Measurements from ENCODE around the gene PTPRG.

Gene PTPRG

DNA sequence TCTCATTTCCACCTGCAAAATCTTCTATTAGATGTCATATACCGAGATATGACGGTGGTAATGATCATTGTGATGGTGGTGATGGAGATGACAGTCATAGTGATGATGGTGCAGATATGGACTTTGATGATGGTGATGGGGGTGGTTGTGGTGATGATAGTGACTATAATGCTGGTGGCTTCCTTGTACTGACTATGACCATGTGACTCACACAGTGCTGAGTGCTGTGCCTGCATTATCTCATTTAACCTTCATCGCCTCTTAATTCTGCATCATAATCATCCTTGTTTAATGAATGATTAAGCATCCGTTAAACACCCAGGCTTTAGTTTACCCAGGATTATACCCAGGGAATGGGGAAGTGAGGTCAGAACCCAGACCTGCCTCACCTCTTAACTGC is 480.3 kb downstream of the PTPRG start:
- DNase-seq, result no peak

DNA sequence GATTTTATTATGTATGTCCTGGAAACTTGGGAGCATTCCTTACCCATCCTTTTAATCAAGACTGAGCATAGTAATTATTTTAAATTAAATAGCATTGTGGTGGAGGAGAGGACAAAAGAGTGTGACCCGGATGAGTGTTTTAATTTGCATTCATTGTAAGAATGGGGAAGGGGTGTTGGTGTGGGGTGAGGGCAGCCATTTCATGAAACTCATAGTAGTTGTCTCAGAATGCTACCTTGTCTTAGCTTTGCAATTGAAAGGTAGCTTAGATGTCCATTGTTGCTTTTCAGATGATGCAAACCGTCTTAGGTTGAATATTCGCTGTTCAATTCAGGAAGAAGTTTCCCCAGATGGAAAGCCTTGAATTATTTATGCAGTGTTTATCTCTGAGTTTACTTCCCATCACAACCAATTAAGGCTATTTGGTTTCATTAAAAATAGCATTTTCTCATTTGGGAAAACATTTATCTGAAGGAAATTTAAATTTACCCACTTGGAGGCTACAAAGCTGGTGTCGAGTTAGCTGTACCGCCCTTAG is 483.6 kb downstream of the PTPRG start:
- no peak for DNase-seq

DNA sequence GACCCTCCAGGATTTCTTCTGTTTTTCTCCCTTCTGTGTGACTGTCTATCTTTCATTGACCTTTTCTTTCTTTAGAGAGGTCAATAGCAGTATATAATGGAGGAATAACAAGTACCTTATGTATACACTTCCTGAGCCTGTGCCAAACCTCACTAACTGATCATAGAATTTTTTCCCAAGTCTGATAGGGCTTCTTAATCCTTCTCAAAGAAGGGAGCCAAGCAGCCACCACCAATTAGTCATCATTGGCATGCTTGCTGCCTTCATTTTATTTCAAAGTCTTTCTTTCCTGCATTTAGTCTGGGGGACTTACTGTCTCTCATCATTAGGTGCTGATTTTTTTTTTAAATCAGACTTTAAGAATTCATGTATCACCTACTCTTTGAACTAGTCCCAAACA is 485.0 kb downstream of the PTPRG start:
- DNase-seq, result no peak

- DNase-seq, result no peak
Measured at GRCh38 chr3:62048577-62048976, 487.2 kb downstream of the PTPRG start.

- DNase-seq, result no peak
Measured at GRCh38 chr3:62049033-62049432, 487.7 kb downstream of the PTPRG start.

DNA sequence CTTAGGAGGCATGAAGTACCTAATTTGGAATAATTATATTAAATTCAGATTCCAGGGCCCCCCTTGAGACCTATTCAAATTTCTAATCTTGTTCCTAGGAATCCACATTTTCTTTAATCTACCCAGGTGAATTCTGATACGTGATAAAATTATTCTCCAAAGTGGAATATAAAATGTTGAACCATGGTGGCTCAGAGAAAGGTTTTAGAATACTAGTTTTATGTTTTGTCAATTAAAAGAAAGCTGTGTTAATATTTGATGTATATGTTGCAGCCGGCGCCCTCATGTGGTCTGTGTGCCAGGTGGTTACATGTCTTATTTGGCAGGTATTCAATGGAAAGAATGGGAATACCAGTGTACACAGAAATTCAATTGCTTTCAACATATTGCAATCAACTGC is 490.1 kb downstream of the PTPRG start:
- DNase-seq, result no peak

DNA sequence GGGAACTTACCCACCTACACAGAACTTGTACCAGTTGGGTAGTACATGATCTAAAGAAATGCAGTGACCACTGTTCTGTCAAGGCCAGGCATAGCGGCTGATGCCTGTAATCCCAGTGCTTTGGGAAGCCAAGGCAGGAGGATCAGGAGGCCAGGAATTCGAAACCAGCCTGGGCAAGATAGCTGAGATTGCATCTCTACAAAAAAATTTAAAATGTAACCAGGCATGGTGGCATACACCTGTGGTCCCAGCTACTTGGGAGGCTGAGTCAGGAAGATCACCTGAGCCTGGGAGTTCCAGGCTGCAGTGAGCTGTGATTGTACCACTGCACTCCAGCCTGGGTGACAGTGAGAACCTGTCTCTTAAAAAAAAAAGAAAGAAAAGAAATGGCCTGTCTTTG is 491.0 kb downstream of the PTPRG start:
- DNase-seq, result no peak

- DNase-seq, result no peak
Measured at GRCh38 chr3:62056658-62057057, 495.3 kb downstream of the PTPRG start.

DNA sequence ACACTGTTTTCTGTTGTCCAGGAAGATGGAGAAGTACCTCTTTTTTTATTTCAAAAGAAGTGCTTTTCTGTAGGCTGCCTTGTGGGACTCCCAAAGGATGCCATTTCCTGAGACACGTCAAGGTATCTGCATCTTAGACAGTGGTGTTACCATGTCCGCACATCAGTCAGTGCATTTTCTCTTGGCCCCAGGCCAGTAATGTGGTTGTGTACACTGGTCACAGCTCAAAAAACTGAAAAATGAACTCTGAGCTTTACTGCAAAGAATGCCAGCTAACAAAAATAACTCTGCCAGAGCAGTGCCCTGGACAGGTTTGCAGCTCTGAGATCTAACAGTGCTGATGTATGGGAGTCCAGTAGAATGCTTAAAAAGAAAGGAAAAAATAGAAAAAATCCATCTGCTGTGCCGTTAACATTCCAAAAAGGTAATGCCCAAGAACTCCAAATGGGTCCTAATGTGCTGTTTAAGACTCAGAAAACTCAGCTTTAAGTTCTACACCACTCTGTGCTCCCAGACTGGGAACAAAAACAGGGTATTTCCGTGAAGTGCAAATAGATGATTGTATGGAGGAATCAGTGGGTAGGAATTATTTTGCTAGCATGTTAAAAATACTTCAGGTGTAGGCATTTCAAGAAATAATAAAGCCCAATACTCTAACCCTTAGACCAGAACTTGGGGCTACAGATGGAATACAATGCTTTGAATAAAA is 496.1 kb downstream of the PTPRG start:
- no peak for DNase-seq

DNA sequence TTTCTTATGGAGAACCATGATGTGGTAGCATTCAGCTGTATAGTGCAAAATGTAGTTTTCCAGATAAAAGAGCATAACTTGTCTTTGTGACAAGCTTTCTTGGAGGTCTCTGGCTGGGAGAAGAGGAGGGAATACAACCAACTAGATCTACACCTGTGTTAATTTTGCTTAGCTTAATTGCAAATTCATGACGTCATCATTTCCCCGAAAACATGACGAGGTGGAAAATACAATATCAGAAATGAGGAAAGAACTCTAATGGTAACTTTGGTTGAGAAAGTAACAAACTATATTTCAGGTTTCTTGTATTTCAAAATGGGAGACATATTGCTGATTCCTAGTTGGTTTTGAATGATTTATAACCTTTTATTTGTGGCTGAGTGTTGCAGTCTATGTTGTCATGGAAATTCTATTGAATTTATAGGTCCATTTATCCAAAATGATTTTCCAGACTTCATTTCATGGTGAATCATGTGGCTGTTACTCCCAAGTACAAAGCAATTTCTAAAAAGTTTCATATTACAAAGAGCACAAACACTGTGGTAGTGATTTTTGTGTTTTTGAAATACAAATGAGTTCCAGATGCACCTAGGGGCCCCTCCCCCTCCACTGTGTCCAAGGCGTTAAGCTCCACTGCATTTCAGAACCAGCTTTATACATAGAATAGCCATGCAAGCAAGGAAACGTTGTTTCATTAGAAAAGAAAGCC is 504.8 kb downstream of the PTPRG start:
- no peak for DNase-seq

GRCh38 chr3:62068337-62068736 is 507.0 kb downstream of the PTPRG start:
- no peak for DNase-seq

DNA sequence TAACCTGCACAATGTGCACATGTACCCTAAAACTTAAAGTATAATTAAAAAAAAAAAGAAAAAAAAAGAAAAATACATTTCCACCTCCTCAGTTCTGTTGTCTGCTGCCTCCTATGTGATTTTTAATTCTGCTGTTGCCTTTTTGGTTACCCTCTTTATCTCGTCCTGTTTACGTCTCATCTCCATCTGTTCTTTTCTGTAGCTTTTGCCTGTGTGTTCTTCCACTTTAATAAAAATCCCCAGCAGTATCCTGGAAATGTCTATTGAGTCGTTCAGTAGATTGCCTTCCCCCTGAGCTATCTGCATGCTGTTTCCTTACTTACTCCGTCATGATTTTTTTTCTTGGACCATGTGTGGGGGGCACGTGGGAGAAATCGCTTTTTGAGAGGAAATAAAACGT is 509.5 kb downstream of the PTPRG start:
- no peak for DNase-seq

DNA sequence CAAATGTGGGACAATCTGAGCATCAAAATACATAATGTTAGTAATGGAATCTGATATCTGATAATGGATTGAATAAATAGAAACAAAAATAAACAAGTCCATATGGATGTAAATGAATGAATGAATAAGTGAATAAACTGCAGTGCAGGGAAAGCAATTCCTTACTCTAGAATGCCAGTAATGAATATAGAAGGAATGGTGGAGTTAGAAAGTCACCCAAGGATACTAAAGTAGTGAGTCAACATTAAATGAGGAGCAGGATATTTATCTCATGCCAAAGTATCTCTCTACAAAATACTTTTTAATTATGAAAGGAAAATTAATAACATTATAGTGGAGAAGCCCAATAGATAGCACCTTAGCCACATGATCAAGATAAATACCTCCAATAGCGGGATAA is 511.7 kb downstream of the PTPRG start:
- no peak for DNase-seq

GRCh38 chr3:62084558-62084957 is 523.2 kb downstream of the PTPRG start:
- no peak for DNase-seq

DNA sequence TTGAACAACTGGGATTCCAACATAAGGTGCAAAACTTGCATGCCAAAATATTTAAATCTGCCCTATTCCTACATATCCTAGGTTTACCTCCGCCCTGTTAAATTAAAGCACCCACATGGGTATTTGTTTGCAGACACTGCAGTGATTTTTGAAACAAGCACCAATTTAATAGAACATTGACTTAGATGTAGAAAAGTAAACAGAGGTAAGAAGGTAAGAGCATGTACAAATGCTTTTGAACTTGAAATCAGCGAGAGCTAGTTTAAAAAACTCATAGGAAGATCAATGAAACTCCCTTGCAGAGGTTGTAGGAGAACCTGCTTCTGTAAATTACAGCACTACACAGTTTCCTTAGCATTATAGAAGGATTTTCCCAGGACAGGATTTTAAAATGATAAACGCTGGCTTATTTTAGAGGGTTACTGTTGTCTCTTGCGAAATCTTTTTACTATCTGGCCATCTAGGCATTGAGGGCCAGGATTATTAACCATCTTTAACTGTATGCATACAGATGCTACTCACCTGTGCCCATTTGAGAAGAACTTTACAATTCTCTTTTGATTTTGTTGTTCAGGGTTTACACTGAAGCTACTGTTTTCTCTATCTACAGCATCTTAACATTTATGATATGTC is 527.2 kb downstream of the PTPRG start:
- no peak for DNase-seq

DNA sequence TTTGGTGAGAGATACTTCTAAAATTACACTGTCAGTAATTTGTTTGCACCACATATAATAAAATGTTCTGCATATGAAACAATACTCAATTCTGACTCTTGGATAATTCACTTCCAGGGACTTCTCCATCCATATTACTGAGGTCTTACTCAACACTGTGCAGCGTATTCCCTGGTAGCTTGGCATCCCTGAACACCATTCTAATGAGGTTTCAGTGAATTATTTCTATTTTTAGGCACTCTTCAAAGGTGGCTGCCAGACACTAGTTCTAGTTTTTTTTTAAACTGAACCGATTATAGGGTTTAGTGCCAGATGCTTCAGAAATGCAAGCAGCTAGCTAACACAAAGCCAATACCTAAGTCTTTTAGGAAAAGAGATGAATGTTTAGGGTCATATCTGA is 528.7 kb downstream of the PTPRG start:
- DNase-seq, result no peak

GRCh38 chr3:62090519-62090918 is 529.1 kb downstream of the PTPRG start:
- no peak for DNase-seq

- DNase-seq, result no peak
Measured at GRCh38 chr3:62093025-62093424, 531.7 kb downstream of the PTPRG start.

GRCh38 chr3:62094461-62094860 is 533.1 kb downstream of the PTPRG start:
- no peak for DNase-seq

DNA sequence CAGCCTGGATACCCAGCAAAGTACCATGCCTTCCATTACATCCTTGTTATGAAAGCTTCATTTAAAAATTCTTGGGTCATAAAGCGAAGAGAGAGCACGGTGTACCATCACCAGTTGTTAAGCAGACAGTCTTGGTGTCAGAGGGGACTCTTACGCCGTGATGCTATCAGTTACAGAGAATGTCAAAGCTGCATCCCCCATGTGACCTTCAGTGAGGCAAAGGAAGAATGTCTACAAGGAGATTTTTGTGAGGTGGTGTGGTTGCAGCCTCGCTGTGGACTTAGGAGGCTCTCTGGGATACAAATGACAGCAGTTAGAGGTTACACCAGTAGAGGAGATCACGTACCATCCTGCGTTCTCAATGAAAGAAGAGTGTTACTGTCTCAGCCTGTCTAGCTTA is 533.7 kb downstream of the PTPRG start:
- DNase-seq, result no peak

DNA sequence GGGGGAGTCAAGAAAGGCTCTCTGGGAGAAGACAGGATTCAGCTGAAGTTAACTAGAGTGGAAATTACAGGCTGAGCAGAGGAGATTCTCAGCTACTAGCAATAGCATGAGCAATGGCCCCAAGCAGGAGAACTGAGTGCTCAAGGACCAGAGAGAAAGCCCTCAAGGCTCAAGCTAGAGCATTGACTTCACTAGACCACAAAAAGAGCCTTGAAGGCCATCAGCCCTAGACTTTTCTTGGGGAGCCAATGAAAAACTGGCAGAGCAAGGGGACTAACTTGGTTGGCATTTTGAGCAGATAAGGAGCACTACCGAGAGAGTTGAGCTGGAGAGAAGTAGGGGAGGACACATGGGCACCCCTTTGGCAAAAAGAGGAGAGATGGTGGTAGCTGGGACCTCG is 534.4 kb downstream of the PTPRG start:
- no peak for DNase-seq

GRCh38 chr3:62096521-62096920 is 535.1 kb downstream of the PTPRG start:
- DNase-seq, result no peak

DNA sequence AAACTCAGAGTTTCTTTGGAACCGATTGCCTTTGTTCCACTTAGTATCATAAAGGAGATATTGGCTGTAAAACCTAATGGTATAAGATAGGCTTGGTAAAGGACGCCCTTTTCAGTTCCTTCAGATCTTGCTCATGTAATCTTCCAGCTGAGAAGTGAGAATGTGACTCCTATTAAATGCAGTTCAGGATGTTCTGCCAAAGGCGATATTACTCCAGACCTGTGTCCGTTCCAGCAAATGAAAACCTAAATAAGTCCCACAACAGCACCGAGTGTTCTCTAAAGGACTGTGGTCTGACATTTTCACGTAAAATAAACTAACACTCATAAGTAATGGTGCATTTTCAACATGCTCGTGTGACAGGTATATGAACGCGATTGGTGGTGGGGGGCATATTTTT is 535.8 kb downstream of the PTPRG start:
- no peak for DNase-seq

Data from activated CD4-positive, alpha-beta T cell treated with anti-CD3 and anti-CD28 coated beads, Interleukin-2, amount 50 U/mL, for 48 hours (primary cell).